ENCODE data around the gene NRIP3.

- TF ChIP-seq DEAF1 (CRISPR knock-in tag; IDR thresholded peaks at IDR 0.05) (no peak), HMBOX1 (IDR thresholded peaks at IDR 0.05) (no peak), POLR2AphosphoS5 (IDR thresholded peaks at IDR 0.05; ENCODE audit: control insufficient read depth, insufficient read depth, low read depth, low read length) (no peak)
These were observed 71.1 kb downstream of the NRIP3 start, which contains the start of gene C11orf16 for GRCh38 chr11:8932564-8933180.

All from K562 (cell line).